NCI-H2029 treated with DMSO at 0.1 percent for 48 hours (cell line): Measurements from ENCODE around the gene PLEKHA4.

Experiments used
- DNase-seq: peaks from one replicate; lab custom pipeline; 2025; lab: John Stamatoyannopoulos, UW

The PLEKHA4 gene

DNA sequence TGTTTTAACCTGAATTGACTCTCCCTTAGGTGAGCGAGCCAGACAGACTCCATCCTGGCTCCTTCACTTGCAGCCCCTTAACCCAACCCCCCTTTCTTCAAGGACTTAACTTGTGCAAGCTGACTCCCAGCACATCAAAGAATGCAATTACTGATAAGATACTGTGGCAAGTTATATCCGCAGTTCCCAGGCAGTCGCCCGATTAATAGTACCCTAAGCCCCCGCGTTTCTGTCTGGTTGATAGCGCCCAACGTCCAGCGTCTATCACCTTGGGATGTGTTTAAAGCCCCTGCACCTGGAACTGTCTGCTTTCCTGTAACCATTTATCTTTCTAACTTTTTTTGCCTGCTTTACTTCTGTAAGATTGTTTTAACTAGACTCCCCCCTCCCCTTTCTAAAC, 38.3 kb downstream of the PLEKHA4 start:
- no peak for DNase-seq

DNA sequence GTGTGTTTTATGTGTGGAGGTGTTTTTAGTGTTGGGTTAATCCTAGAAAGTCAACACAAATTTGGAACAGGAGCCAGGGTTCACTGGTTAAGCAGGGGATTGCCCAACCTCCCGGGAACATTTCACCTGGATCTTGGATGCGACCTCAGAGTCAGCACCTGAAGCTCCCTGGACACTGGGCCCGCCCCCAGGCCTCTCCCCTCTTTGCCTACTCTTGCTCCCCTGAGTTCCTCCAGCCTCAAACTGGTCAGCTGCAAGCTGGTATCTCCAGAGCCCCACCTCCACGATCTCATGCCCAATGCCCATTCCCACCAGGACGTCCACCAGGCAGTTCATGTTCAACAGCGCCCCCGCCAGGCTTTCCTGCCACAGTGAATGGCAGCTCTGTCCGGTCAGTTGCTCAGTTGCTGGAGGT, 41.8 kb downstream of the PLEKHA4 start:
- no peak for DNase-seq

- DNase-seq, result no peak
These were observed 45.9 kb downstream of the PLEKHA4 start for GRCh38 chr19:48822514-48822913.

GRCh38 chr19:48821633-48822032, 46.8 kb downstream of the PLEKHA4 start:
- no peak for DNase-seq

DNA sequence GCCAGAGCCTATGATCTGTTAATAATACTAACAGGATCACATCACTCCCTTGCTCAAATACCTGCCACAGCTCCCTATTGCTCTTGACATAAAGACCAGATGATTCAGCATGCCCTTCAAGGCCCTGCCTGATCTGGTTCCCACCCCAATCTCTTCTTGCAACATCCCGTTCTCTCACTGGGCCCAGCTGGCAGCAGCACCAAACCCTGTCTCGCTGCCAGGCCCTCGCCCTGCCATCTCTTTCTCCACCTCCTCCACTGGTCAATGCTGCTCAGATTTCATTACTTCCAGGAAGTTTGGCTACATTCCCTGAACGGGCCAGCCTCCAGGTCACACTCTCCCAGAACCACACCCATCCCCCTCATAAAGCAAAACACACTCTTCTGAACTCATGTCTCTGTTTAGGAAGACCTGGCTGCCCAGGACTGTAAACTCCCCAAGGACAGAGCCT, 49.0 kb downstream of the PLEKHA4 start:
- DNase-seq, result peak; percentile 99

DNA sequence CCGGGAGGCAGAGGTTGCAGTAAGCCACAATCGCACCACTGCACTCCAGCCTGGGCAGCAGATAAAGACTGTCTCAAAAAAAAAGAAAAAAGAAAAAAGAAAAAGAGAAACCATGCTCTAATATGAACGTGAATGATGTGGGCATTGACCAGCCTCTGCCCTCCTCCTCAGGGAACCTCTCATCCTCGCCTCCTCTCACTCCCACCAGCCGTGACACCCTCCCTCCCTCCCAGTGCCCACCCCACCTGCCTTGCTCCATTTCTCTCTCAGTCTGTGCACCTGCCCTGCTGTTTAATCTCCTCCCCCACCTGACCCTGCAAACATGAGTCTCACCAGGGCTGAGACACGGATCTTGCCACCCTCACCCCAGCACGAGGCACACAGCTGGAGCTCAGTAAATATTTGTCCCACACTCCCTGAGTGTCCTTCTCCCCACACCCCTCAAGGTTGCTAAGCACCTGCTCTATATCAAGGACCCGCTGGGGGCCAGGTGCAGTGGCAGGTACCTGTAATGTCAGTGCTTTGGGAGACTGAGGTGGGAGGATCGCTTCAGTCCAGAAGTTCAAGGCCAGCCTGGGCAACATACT, 50.1 kb downstream of the PLEKHA4 start:
- DNase-seq, result peak; percentile 96

DNA sequence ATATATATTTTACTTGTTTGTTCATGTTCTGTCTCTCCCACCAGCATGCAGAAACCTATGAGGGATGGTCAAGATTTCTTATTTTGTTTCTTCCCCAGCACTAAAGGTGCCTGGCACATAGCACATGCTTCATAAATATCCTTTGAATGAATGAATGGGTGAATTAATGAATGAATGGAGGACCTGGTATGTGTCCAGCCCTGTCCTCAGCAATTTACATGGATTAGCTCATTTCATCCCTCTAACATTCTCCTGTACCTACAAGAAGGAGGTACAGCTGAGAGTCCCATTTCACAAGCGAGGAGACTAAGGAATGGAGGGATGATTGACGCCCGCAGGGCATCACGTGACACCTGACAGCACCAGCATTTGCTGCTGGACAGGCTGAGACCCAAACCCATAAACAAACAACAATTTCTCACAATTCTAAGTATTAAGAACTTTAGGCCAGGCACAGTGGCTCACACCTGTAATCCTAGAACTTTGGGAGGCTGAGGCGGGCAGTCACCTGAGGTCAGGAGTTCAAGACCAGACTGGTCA, 50.8 kb downstream of the PLEKHA4 start:
- DNase-seq, result peak; percentile 13

DNA sequence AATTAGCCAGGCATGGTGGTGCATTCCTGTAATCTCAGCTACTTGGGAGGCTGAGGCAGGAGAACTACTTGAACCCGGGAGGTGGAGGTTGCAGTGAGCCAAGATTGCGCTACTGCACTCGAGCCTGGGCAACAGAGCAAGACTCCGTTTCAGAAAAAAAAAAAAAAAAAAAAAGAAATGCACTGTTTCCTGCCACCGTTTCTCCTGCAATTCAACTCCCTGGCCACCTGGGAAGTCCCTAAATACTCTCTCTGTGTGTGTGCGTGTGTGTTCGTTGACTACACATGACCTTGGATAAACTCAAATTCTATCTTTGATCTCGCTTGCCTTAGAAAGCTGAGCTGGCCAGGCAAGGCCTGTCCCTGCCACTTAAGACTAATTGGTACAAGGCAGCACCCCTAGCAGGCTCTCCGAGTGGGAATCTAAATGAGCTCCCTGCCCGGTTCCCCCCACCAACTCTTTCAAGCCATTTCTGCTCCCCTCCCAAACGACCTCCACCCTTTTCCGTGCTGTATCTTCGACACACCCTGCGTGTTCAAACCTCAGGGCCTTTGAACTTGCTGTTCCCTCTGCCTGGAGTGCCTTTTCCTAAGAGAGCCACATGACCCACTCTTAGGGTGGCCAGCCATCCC, 52.4 kb downstream of the PLEKHA4 start:
- peak; percentile 29 for DNase-seq

- no peak for DNase-seq
These were observed 53.5 kb downstream of the PLEKHA4 start for GRCh38 chr19:48814895-48815294.

- DNase-seq, result no peak
These were observed 55.1 kb downstream of the PLEKHA4 start for GRCh38 chr19:48813123-48813913.

- DNase-seq, result peak; percentile 38
These were observed 56.1 kb downstream of the PLEKHA4 start for GRCh38 chr19:48812094-48812929.

GRCh38 chr19:48810151-48810550, 58.3 kb downstream of the PLEKHA4 start:
- no peak for DNase-seq

GRCh38 chr19:48807590-48808308, 60.7 kb downstream of the PLEKHA4 start:
- no peak for DNase-seq

DNA sequence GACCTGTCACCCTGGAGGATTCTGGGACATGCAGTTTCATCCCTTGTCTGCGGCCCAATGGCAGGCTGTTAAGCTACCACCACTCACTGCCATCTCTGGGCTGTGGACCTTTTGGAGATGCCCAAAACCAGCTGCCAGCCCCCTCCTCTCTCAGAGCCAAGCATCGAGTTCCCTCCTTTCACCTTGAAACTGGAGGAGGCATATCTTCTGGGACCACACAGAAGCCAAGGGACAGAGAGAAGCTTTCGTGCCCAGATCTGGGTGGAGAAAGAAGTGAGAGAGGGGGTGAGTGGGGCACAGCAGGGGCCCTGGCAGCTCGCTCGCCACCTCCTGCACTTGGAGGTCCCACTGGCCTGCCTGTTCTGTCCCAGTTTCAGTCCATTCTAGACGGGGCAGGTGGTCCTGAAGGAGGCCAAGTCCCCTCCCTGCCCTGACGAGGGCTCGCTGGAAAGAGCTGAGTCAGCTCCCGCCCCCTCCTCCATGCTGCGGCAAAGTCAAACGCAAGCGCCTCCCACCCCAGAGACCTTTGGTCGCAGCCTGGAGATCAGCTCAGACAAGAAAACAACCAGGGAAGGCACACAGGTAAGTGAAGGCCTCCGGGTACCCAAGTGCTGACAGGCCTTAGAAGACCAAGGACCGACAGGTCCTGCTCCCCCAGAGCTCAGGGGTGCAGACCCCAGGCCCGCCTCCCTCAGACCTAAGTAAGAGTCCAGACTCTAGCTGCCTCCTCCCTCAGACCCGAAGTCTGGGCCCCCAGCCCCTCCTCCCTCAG, 61.4 kb downstream of the PLEKHA4 start:
- no peak for DNase-seq

DNA sequence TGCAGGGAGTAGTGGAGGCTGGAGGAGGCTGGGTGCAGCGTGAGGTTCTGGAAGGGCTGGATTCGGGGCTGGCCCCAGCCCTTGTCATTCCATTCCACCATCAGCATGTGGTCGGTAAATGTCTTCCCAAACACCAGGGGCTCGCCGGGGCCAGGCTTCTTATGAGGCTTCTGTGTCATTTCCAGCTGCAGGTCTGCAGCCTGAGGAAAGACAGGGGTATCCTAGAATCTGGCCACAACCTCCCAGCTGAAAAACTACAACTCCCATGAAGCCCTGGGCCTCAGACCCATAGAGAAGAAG, 61.9 kb downstream of the PLEKHA4 start:
- DNase-seq, result no peak

- no peak for DNase-seq
These were observed 63.0 kb downstream of the PLEKHA4 start for GRCh38 chr19:48805452-48805851.

- no peak for DNase-seq
These were observed 63.9 kb downstream of the PLEKHA4 start for GRCh38 chr19:48804496-48804895.

- no peak for DNase-seq
These were observed 65.8 kb downstream of the PLEKHA4 start for GRCh38 chr19:48802623-48803022.

DNA sequence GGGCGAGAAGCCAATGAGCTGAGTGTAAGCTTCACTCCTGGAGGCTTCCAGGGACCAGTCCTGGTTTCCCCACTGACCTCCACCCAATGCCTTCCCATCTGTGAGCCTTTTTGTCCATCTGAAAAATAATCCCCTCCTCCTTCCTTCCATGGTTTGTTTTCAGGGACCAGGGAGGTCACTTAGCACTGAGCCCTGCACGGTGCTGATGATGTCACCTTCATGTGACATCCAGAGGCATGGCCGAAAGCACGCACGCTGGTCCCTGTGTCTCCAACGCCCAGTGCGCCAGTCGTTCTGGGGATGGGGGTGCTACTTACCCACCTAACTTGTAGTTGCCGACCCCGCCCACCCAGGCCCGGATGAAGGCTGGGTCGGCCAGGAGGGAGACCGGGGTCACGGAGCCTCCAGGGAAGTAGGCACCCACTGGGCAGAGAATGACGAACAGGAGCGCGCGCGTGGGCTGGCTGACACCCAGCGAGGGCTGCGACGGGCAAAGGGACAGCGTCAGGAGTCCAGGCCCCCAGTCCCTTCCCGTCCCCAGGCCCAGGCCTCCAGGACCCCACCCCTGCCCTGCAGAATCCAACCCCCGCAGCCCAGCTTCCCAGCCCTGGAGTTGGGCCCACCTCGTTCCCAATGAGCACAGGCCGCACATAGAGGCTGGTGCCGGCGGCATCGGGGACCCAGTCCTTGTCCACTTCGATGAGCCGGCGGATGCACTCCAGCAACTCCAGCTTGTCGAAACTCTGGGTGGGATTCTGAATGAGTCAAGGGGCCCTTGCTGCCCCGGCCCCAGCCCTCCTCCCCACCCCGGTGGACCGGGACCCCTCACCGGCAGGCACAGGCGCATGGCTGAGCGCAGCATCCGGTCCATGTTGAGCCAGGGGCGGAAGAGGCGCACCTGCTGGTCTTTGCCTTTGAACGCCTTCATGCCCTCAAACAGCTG, 68.8 kb downstream of the PLEKHA4 start:
- no peak for DNase-seq

DNA sequence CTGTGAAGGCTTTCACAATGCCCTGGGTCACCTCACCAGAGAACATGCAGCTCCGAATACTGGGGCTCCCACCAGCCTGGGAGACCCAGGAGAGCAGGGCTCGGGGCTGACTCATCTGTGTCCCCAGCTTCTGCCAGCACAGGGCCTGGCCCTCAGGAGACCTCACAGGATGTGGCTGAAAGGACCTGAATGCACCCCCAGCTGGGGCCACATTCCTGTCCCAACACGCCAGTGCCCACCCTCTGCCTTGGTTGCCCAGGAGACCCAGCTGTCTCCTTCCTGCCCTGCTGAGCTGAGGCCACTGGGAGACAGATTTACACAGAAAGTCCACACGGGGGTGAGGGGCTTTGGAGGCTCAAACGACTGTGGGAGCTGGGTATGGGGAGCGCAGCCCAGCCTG, 69.5 kb downstream of the PLEKHA4 start:
- DNase-seq, result no peak
